HepG2 (cell line): Measurements from ENCODE around the gene KIR2DL1. TPM values are rescaled to one million over a fixed set of nuclear protein-coding genes. Genes with fewer than 3 reads are reported as not detected.

Experiments used
- ATAC-seq: fragments of 200-7000 bp; cut with Tn5 transposase; 3 replicates; pipeline ENCODE4 v1.9.1; 2020; ENCODE audit warnings: mild to moderate bottlenecking, moderate library complexity
- BruUV-seq: library from RNA; stranded (reverse); fragments of 400-500 nt; replicated peaks from 2 replicates; lab custom pipeline; 2021; lab: Mats Ljungman, UMichigan
- CTCF ChIA-PET: fragments of 300-600 bp; formaldehyde crosslinking; extraction: SDS; loops from one replicate; lab custom pipeline; 2021; ENCODE audit warnings: low total read pairs, inconsistent platforms, low intra/inter-chr PET ratio; lab: Yijun Ruan, JAX
- POLR2A ChIA-PET: fragments of 350-600 bp; sonication (Branson Sonifier 250); formaldehyde crosslinking; loops from one replicate; lab custom pipeline; 2020; ENCODE audit warnings: antibody characterized with exemption, inconsistent platforms; lab: Yijun Ruan, JAX
- DNase-seq: peaks from one replicate; pipeline ENCODE4 v3.0.0-alpha.2; 2015; ENCODE audit warnings: low spot score
- FAIRE-seq: peaks from 3 replicates; lab custom pipeline; 2011; peaks lifted over from hg19 to GRCh38; lab: Jason Lieb, UNC
- H2AFZ ChIP-seq: one replicate; pipeline ENCODE4 v1.6.1; 2011; ENCODE audit warnings: low read length, inconsistent platforms
- H3K27ac ChIP-seq: fragments of 300-600 bp; 3 replicates; pipeline ENCODE4 v1.8.0; 2011; ENCODE audit warnings: mixed run types, mild to moderate bottlenecking, mixed read lengths, low read length, inconsistent platforms; ENCODE audit not compliant: insufficient read depth; ENCODE audit errors: extremely low read length
- H3K27me3 ChIP-seq, 2 experiments: fragments of 200-600 bp in 1 of 2; 2 replicates in 1 of 2; 3 replicates in 1 of 2; pipeline versions ENCODE4 v1.6.0 to v1.8.0; 2011; ENCODE audit warnings: low read length in 2 of 2, mild to moderate bottlenecking in 2 of 2, moderate library complexity in 2 of 2, inconsistent platforms in 1 of 2; ENCODE audit not compliant: insufficient read depth in 2 of 2, control insufficient read depth in 1 of 2
- H3K36me3 ChIP-seq, 2 experiments: fragments of 200-600 bp in 1 of 2; replicated peaks in 1 of 2; 2 replicates in 1 of 2; 3 replicates in 1 of 2; pipeline versions ENCODE4 v1.5.1 to v1.8.0; 2011; ENCODE audit warnings: low read length in 2 of 2, inconsistent platforms in 1 of 2; ENCODE audit not compliant: insufficient read depth in 2 of 2, control insufficient read depth in 1 of 2
- H3K4me1 ChIP-seq: 2 replicates; pipeline ENCODE4 v1.5.1; 2012; ENCODE audit warnings: low read length, inconsistent platforms; ENCODE audit not compliant: insufficient read depth
- H3K4me2 ChIP-seq: 2 replicates; pipeline ENCODE4 v1.6.0; 2011; ENCODE audit warnings: low read depth, low read length, inconsistent platforms
- H3K4me3 ChIP-seq, 3 experiments: fragments of 200-600 bp in 1 of 3; sonication (generic), shearing (Covaris generic) in 1 of 3; replicated peaks in 1 of 3; 2 replicates each; pipeline ENCODE4 v1.5.1; 2011 to 2016; ENCODE audit warnings: low read length in 3 of 3, inconsistent platforms in 2 of 3, low read depth in 2 of 3, mild to moderate bottlenecking in 2 of 3, control low read depth in 1 of 3, mixed read lengths in 1 of 3; ENCODE audit not compliant: insufficient read depth in 1 of 3
- H3K79me2 ChIP-seq: one replicate; pipeline ENCODE4 v1.6.1; 2011; ENCODE audit warnings: low read length, inconsistent platforms; ENCODE audit not compliant: insufficient read depth
- H3K9ac ChIP-seq: 2 replicates; pipeline ENCODE4 v1.6.0; 2011; ENCODE audit warnings: mild to moderate bottlenecking, low read depth, low read length, inconsistent platforms; ENCODE audit not compliant: insufficient read depth
- H3K9me3 ChIP-seq: 2 replicates; pipeline ENCODE4 v1.5.1; 2012; ENCODE audit warnings: mild to moderate bottlenecking, low read length
- H4K20me1 ChIP-seq: 2 replicates; pipeline ENCODE4 v1.6.0; 2011; ENCODE audit warnings: inconsistent platforms, mild to moderate bottlenecking, low read length, moderate library complexity; ENCODE audit not compliant: insufficient read depth
- DNMT1 ChIP-seq: sonication (generic); formaldehyde crosslinking; IDR thresholded peaks from 2 replicates; pipeline ENCODE4 v1.5.1; 2020; ENCODE audit warnings: mild to moderate bottlenecking, missing genetic modification reagents
- MIER3 ChIP-seq: IDR thresholded peaks from 2 replicates; pipeline ENCODE4 v1.6.1; 2016; ENCODE audit warnings: missing compliant biosample characterization, borderline replicate concordance
- PATZ1 ChIP-seq: sonication (generic); formaldehyde crosslinking; IDR thresholded peaks from 2 replicates; pipeline ENCODE4 v1.4.0; 2020; ENCODE audit warnings: missing genetic modification reagents
- POGK ChIP-seq: sonication (generic); formaldehyde crosslinking; conservative IDR thresholded peaks from 2 replicates; pipeline ENCODE4 v1.8.0; 2022; ENCODE audit warnings: mild to moderate bottlenecking, moderate library complexity, missing genetic modification reagents
- POGZ ChIP-seq: sonication (generic); formaldehyde crosslinking; IDR thresholded peaks from 2 replicates; pipeline ENCODE4 v1.4.0; 2020; ENCODE audit warnings: mild to moderate bottlenecking, missing genetic modification reagents
- ZNF598 ChIP-seq: sonication (generic); formaldehyde crosslinking; IDR thresholded peaks from 2 replicates; pipeline ENCODE4 v1.5.1; 2020; ENCODE audit warnings: mild to moderate bottlenecking, missing genetic modification reagents, borderline replicate concordance
- WGBS: methylation state at CpG from one replicate; pipeline ENCODE4 v1.1.6; 2017; ENCODE audit warnings: low lambda C conversion rate; 5-methylcytosine and 5-hydroxymethylcytosine counted together
- in situ Hi-C: cut with HindIII; loops from 2 replicates; pipeline ENCODE4 v1.10.0; 2017; ENCODE audit warnings: low pct_unique_long_range_greater_than_20kb; ENCODE audit not compliant: extremely low pct_ligation_motif_present
- intact Hi-C: fragments of 100-400 bp; cut with micrococcal nuclease; formaldehyde crosslinking; loops from one replicate; pipeline ENCODE4 v1.10.0; 2022; ENCODE audit not compliant: unreplicated experiment
- polyA plus RNA-seq, 8 experiments: library from polyadenylated mRNA; depleted of rRNA in 3 of 8; stranded (reverse) in 7 of 8; unstranded in 1 of 8; fragments of >200 nt; fragmentation: Illumina TruSeq in 4 of 8; extraction: Trizol in 4 of 8; gene quantifications; 2 replicates each; pipeline versions ENCODE4 v1.2.1 to v1.2.3, GENCODE V29; 2011 to 2016; ENCODE audit warnings: low read depth in 4 of 8, missing spikeins in 1 of 8, mixed read lengths in 1 of 8; ENCODE audit not compliant: insufficient read depth in 1 of 8
- total RNA-seq, 5 experiments: library from RNA; depleted of rRNA; stranded (reverse); fragments of >200 nt; fragmentation: Illumina TruSeq; extraction: Trizol; gene quantifications; 2 replicates each; pipeline ENCODE4 v1.2.3, GENCODE V29; 2016; ENCODE audit warnings: low read depth in 1 of 5

KIR2DL1 gene
- total and polyA plus RNA-seq, 2 of the 13 experiments (the other 11 are each of a cell fraction or from before 2014, with no cell fraction given) = not detected

- Histone ChIP-seq H3K9ac (no peak overlapping the region), H3K27me3 (peaks cover 0 to 2% of the 10 kb centered on the region in 2 experiments; a peak in 1 of 5 replicates)
- no peak for DNase-seq
- POLR2A ChIA-PET = no interaction called here
- TF ChIP-seq POGK (no peak), PATZ1 (CRISPR knock-in tag) (no peak), POGZ (no peak), MIER3 (CRISPR knock-in tag) (no peak), ZNF598 (CRISPR knock-in tag) (no peak), DNMT1 (no peak)
- TF ChIP-seq, all 625 proteins: peak for 0
- BruUV-seq = no TSS peak
- no peaks in the 10 kb centered on the region for H3K79me2 ChIP-seq
- H3K36me3 ChIP-seq = no peaks in the 10 kb centered on the region
- H3K4me2 ChIP-seq = no peak overlapping the region
- intact Hi-C loops (no loop called here), in situ Hi-C loops (no loop called here)
- H3K4me3 ChIP-seq = no peak overlapping the region
- no peak overlapping the region for H2AFZ ChIP-seq
- CTCF ChIA-PET = no interaction called here
- no peaks in the 10 kb centered on the region for H4K20me1 ChIP-seq
- H3K27ac ChIP-seq = no peak overlapping the region
- WGBS = 10% methylated on average over 4 of the region's 5 CpGs
- FAIRE-seq (no peak), ATAC-seq (no peak)
- no peaks in the 10 kb centered on the region for H3K9me3 ChIP-seq
- no peaks in the 10 kb centered on the region for H3K4me1 ChIP-seq
Measured at GRCh38 chr19:54804101-54804500, 34.5 kb downstream of the KIR2DL1 start.
